Activated naive CD8-positive, alpha-beta T cell treated with anti-CD3 and anti-CD28 coated beads for 36 hours (primary cell): ENCODE results near the gene PAPPA2. TPM values are rescaled to one million over a fixed set of nuclear protein-coding genes. Genes with fewer than 3 reads are reported as not detected.

Experiments used
- DNase-seq: peaks from one replicate; pipeline ENCODE4 v3.0.0; 2021
- H3K27ac Mint-ChIP-seq: one replicate; pipeline ENCODE4 v1.8.0; 2022; ENCODE audit warnings: mild to moderate bottlenecking, moderate library complexity, mixed read lengths
- H3K27me3 Mint-ChIP-seq: one replicate; pipeline ENCODE4 v1.8.0; 2022; ENCODE audit warnings: mild to moderate bottlenecking, mixed read lengths
- H3K36me3 Mint-ChIP-seq: one replicate; pipeline ENCODE4 v1.8.0; 2021; ENCODE audit warnings: mild to moderate bottlenecking, mixed read lengths
- H3K4me1 Mint-ChIP-seq: one replicate; pipeline ENCODE4 v1.8.0; 2021; ENCODE audit warnings: mixed read lengths
- H3K4me3 Mint-ChIP-seq: one replicate; pipeline ENCODE4 v1.8.0; 2022; ENCODE audit warnings: mild to moderate bottlenecking, moderate library complexity, mixed read lengths
- H3K9me3 Mint-ChIP-seq: one replicate; pipeline ENCODE4 v1.8.0; 2022; ENCODE audit warnings: mixed read lengths
- total RNA-seq, 2 experiments: library from RNA; stranded (reverse); gene quantifications; one replicate each; pipeline ENCODE4 v1.2.3, GENCODE V29; 2021

Gene PAPPA2
- total RNA-seq, 2 experiments from 2014 or later: 0.12 to 0.52 TPM

DNA sequence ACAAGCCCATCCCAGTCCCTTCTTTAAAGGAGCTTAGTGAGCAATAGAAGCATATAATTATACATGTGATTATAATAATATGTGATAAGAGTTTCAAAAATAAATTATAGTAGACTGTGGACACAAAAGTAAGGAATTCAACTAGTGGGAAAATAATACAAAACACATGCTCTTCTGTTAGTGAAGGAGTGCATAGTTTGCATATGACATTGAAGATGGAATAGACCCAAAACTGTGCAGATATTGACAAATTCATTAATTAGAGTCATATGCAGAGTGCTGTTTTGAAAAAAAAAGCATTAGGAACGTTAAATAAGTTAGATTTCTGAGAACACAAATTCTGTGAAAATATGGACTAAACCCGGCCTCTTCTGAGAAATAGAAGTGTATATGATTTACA, 422.8 kb downstream of the PAPPA2 start:
- H3K4me3 Mint-ChIP-seq: no peak overlapping the region
- H3K27ac Mint-ChIP-seq: no peak overlapping the region
- H3K27me3 Mint-ChIP-seq: peaks cover 14% of the 10 kb centered on the region
- DNase-seq: no peak
- H3K36me3 Mint-ChIP-seq: no peaks in the 10 kb centered on the region
- H3K4me1 Mint-ChIP-seq: no peaks in the 10 kb centered on the region
- H3K9me3 Mint-ChIP-seq: no peaks in the 10 kb centered on the region

DNA sequence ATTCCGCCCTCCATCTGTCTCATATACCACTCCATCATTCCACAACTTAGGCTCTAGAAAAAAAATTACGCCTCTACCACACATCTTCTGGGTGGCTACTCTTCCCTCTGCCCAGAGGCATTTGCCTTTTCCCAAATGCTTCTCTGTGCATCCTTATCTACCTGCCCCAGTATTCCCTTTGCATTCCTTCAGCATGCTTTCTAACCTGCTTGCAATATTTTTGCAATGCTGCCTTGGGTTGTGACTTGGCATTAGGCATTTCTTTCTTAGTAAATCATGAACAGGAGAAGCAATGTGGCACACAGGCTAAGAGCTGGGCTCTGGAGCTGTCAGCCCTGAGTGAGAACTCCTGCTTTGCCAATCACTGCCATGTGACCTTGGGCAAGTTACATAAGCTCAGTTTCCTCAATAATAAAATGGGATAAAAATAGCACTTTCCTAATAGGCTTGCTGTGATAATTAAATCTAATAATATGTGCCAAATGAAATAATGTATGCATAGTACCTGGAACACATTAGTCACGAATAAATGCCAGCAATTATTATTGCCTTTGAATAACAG, 425.6 kb downstream of the PAPPA2 start:
- H3K36me3 Mint-ChIP-seq: no peaks in the 10 kb centered on the region
- no peaks in the 10 kb centered on the region for H3K9me3 Mint-ChIP-seq
- H3K4me3 Mint-ChIP-seq: no peak overlapping the region
- no peak overlapping the region for H3K27ac Mint-ChIP-seq
- peaks cover 10% of the 10 kb centered on the region for H3K27me3 Mint-ChIP-seq
- no peaks in the 10 kb centered on the region for H3K4me1 Mint-ChIP-seq
- DNase-seq: no peak

DNA sequence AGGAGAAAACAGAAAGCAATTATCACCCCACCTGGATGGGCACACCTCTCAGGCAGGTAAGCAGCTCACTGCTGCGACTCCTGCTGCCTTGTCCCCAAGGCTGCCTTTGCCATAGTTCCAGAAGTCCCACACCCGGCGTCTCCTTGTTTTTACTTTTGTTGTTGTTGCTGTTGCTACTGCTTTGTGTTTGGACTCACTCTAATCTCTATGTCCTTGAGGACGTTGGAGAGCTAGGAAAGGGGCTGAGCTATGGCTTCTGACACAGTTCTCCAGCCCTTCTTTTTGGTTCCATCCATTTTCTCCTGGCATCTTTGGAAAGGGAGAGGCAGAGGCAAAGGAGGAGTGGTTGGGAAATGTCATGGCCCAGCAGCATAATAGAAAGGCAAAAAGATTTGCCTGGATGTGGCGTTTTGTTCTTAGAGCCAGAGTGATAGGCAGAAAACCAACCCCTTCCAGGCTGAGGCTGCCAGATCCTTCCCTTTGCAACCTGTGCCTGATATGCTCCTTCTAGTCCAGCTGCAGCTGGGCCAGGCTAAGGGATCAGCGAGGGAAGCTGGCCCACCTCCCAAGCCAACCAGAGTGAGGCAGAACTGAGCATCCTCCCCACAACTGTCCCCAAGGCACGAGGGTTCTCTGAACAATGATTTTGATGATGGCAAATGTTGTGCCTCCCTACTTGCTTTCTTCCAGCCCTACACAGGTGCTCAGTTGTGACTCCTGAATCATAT, 430.8 kb downstream of the PAPPA2 start:
- Mint-ChIP-seq H3K27me3 (peaks cover 12% of the 10 kb centered on the region), H3K36me3 (no peaks in the 10 kb centered on the region), H3K9me3 (no peaks in the 10 kb centered on the region), H3K4me1 (peaks cover 4% of the 10 kb centered on the region), H3K4me3 (no peak overlapping the region), H3K27ac (no peak overlapping the region)
- no peak for DNase-seq

DNA sequence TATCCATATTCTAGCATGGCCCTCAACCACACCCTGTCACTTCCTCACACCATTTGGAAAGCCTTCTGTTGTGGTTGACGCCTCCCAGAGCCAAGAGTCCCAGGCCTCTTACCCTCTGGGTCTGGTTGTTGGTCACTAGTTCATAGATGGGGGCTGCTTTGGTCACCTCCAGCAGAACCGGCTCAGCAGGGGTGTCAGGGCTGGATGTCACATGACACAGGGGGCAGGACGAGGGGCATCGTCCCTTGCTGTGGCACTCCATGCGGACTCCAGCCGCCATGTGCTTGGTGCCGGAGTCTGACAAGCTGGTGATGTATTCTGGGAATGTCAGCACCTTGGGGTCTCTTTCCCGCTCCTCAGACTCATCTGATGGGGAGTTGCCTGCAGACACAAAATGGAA, 431.5 kb downstream of the PAPPA2 start:
- no peak overlapping the region for H3K27ac Mint-ChIP-seq
- H3K4me3 Mint-ChIP-seq: no peak overlapping the region
- no peak for DNase-seq
- H3K36me3 Mint-ChIP-seq: no peaks in the 10 kb centered on the region
- peaks cover 4% of the 10 kb centered on the region for H3K4me1 Mint-ChIP-seq
- peaks cover 13% of the 10 kb centered on the region for H3K27me3 Mint-ChIP-seq
- H3K9me3 Mint-ChIP-seq: no peaks in the 10 kb centered on the region
